GM23338 (cell line): ENCODE measurements around the gene PARP12. TPM values are rescaled to one million over a fixed set of nuclear protein-coding genes. Genes with fewer than 3 reads are reported as not detected.

Source experiments
- ATAC-seq: fragments of 200-7000 bp; cut with Tn5 transposase; 3 replicates; pipeline ENCODE4 v1.9.1; 2020
- DNase-seq: peaks from one replicate; pipeline ENCODE4 v3.0.0-alpha.2; 2015; ENCODE audit warnings: low spot score
- H2AFZ ChIP-seq: fragments of 200-600 bp; sonication (generic); 2 replicates; pipeline ENCODE4 v1.8.0; 2016; ENCODE audit warnings: antibody characterized with exemption, mild to moderate bottlenecking, moderate library complexity
- H3F3A ChIP-seq: fragments of 200-600 bp; sonication (generic); replicated peaks from 2 replicates; pipeline ENCODE4 v1.8.0; 2017; ENCODE audit warnings: antibody characterized with exemption, mixed run types, low read depth
- H3K27ac ChIP-seq: fragments of 200-600 bp; sonication (generic); 2 replicates; pipeline ENCODE4 v1.6.1; 2016; ENCODE audit warnings: low read depth
- H3K27me3 ChIP-seq: fragments of 200-600 bp; sonication (generic); 2 replicates; pipeline ENCODE4 v1.8.0; 2016; ENCODE audit warnings: mild to moderate bottlenecking, mixed run types, moderate library complexity; ENCODE audit not compliant: insufficient read depth
- H3K36me3 ChIP-seq: fragments of 200-600 bp; sonication (generic); 2 replicates; pipeline ENCODE4 v1.8.0; 2016; ENCODE audit warnings: mild to moderate bottlenecking; ENCODE audit not compliant: insufficient read depth
- H3K4me1 ChIP-seq: fragments of 200-600 bp; sonication (generic); 2 replicates; pipeline ENCODE4 v1.8.0; 2016; ENCODE audit warnings: mild to moderate bottlenecking, moderate library complexity; ENCODE audit not compliant: insufficient read depth
- H3K4me2 ChIP-seq: fragments of 200-600 bp; sonication (generic); 2 replicates; pipeline ENCODE4 v1.7.1; 2017; ENCODE audit warnings: mixed run types
- H3K4me3 ChIP-seq: fragments of 200-600 bp; sonication (generic); 2 replicates; pipeline ENCODE4 v1.6.1; 2016; ENCODE audit warnings: mixed run types
- H3K79me2 ChIP-seq: fragments of 200-600 bp; sonication (generic); replicated peaks from 2 replicates; pipeline ENCODE4 v1.8.0; 2017; ENCODE audit warnings: mild to moderate bottlenecking; ENCODE audit not compliant: insufficient read depth
- H3K9me2 ChIP-seq: fragments of 200-600 bp; sonication (generic); 2 replicates; pipeline ENCODE4 v1.8.0; 2017; ENCODE audit not compliant: insufficient read depth
- H4K20me1 ChIP-seq: fragments of 200-600 bp; sonication (generic); replicated peaks from 2 replicates; pipeline ENCODE4 v1.8.0; 2017; ENCODE audit warnings: mild to moderate bottlenecking; ENCODE audit not compliant: insufficient read depth
- H3K27ac Mint-ChIP-seq: 2 replicates; pipeline ENCODE4 v1.8.0; 2020; ENCODE audit warnings: inconsistent platforms, mild to moderate bottlenecking, moderate library complexity, mixed read lengths
- H3K27me3 Mint-ChIP-seq: 3 replicates; pipeline ENCODE4 v1.8.0; 2022; ENCODE audit warnings: low read depth, mild to moderate bottlenecking, moderate library complexity, mixed read lengths, inconsistent platforms; ENCODE audit not compliant: insufficient read depth, poor library complexity
- H3K36me3 Mint-ChIP-seq: 3 replicates; pipeline ENCODE4 v1.8.0; 2021; ENCODE audit warnings: low read depth, mild to moderate bottlenecking, inconsistent platforms, moderate library complexity, mixed read lengths
- H3K4me1 Mint-ChIP-seq: 3 replicates; pipeline ENCODE4 v1.8.0; 2020; ENCODE audit warnings: mild to moderate bottlenecking, inconsistent platforms, mixed read lengths
- H3K4me3 Mint-ChIP-seq: 3 replicates; pipeline ENCODE4 v1.8.0; 2021; ENCODE audit warnings: moderate library complexity, mild to moderate bottlenecking, inconsistent platforms, mixed read lengths
- H3K9me3 Mint-ChIP-seq: 3 replicates; pipeline ENCODE4 v1.8.0; 2020; ENCODE audit warnings: moderate library complexity, mild to moderate bottlenecking, inconsistent platforms, mixed read lengths
- CREB1 ChIP-seq: fragments of 250-450 bp; sonication (Bioruptor Pico); IDR thresholded peaks from 2 replicates; pipeline ENCODE4 v1.5.0; 2020; ENCODE audit warnings: low read depth, mild to moderate bottlenecking, moderate library complexity
- EZH2 ChIP-seq: fragments of 200-600 bp; sonication (generic); IDR thresholded peaks from one replicate; pipeline ENCODE4 v1.8.0; 2017; ENCODE audit warnings: antibody characterized with exemption, mild to moderate bottlenecking, low read depth; ENCODE audit not compliant: unreplicated experiment
- EZH2phosphoT487 ChIP-seq: fragments of 200-600 bp; sonication (generic); IDR thresholded peaks from one replicate; pipeline ENCODE4 v1.8.1; 2018; ENCODE audit warnings: antibody characterized with exemption; ENCODE audit not compliant: unreplicated experiment
- JUNB ChIP-seq: IDR thresholded peaks from one replicate; pipeline ENCODE4 v1.6.1; 2016; ENCODE audit warnings: antibody characterized with exemption; ENCODE audit not compliant: unreplicated experiment
- NANOG ChIP-seq: IDR thresholded peaks from 2 replicates; pipeline ENCODE4 v1.6.1; 2016; ENCODE audit warnings: antibody characterized with exemption, borderline replicate concordance
- POLR2AphosphoS5 ChIP-seq: IDR thresholded peaks from 2 replicates; pipeline ENCODE4 v1.6.1; 2016; ENCODE audit warnings: antibody characterized with exemption, low read depth
- STAT1 ChIP-seq: IDR thresholded peaks from one replicate; pipeline ENCODE4 v1.6.1; 2016; ENCODE audit warnings: antibody characterized with exemption; ENCODE audit not compliant: unreplicated experiment
- ZNF114 ChIP-seq: fragments of 250-450 bp; sonication (Bioruptor Pico); IDR thresholded peaks from 2 replicates; pipeline ENCODE4 v1.5.0; 2020; ENCODE audit warnings: mild to moderate bottlenecking, moderate library complexity
- ZNF331 ChIP-seq: fragments of 250-450 bp; sonication (Bioruptor Pico); IDR thresholded peaks from 2 replicates; pipeline ENCODE4 v1.5.0; 2020; ENCODE audit warnings: low read depth, mild to moderate bottlenecking, moderate library complexity
- polyA plus RNA-seq: library from polyadenylated mRNA; unstranded; fragments of >200 nt; fragmentation: Nextera tagmentation; extraction: Ambion mirVana; gene quantifications from 2 replicates; pipeline ENCODE4 v1.2.1, GENCODE V29; 2016
- total RNA-seq: library from RNA; depleted of rRNA; stranded (reverse); fragments of >200 nt; shearing (Covaris generic); gene quantifications from 2 replicates; pipeline ENCODE4 v1.2.3, GENCODE V29; 2014
- TF ChIP-seq, protein P1 (sequence below): fragments of 250-450 bp; sonication (Bioruptor Pico); IDR thresholded peaks from 2 replicates; pipeline ENCODE4 v1.5.0; 2020; ENCODE audit warnings: mild to moderate bottlenecking, moderate library complexity
- TF ChIP-seq, protein P2 (sequence below), 2 experiments: fragments of 200-600 bp in 1 of 2; sonication (generic) in 1 of 2; conservative IDR thresholded peaks; 2 replicates each; pipeline versions ENCODE4 v1.5.1 to v1.6.1; 2016 to 2017; ENCODE audit warnings: antibody characterized with exemption in 2 of 2, low read depth in 2 of 2, mild to moderate bottlenecking in 2 of 2, moderate library complexity in 1 of 2
- TF ChIP-seq, protein P3 (sequence below): IDR thresholded peaks from one replicate; pipeline ENCODE4 v1.6.1; 2018; ENCODE audit warnings: antibody characterized with exemption; ENCODE audit not compliant: unreplicated experiment
- TF ChIP-seq, protein P4 (sequence below): IDR thresholded peaks from 2 replicates; pipeline ENCODE4 v1.6.1; 2016; ENCODE audit warnings: antibody characterized with exemption

The PARP12 gene
- total and polyA plus RNA-seq, 2 experiments from 2014 or later, result 2.7 to 10.3 TPM

DNA sequence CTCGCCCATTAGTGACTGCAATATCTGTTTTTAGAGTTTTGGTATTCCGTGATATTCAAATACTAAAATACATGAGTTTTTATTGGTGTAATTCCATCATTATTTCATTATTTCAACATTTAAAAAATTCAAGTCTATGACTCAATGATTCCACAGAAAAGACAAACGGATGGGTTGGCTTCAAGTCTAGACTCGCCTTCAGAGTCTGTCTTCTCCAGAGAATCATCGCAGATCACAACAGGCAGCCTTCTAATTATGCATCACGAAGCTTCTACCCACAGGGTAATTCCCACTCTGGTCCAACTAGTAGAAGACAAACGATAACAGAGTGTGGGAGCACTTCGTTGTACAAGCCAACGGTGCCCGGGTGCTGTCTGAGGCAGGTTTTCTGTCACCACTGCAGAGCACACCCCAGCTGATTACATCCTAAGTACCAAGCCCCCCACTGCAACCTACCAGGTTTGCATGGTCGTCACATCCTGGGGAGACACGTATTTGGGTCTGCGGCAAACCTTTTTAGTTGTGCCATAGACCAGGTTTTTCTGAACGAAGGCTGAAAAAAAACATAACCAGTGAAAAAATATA is 28.9 kb downstream of the PARP12 start:
- Histone ChIP-seq H3K4me3 (no peak overlapping the region), H3K9me2 (no peaks in the 10 kb centered on the region), H2AFZ (no peak overlapping the region), H3K27me3 (no peaks in the 10 kb centered on the region), H4K20me1 (no peaks in the 10 kb centered on the region), H3K27ac (no peak overlapping the region), H3K79me2 (no peaks in the 10 kb centered on the region), H3F3A (no peaks in the 10 kb centered on the region), H3K4me1 (no peaks in the 10 kb centered on the region), H3K4me2 (no peak overlapping the region), H3K36me3 (no peaks in the 10 kb centered on the region)
- Mint-ChIP-seq H3K9me3 (no peaks in the 10 kb centered on the region), H3K4me1 (no peaks in the 10 kb centered on the region), H3K27ac (no peak overlapping the region), H3K36me3 (peaks cover 5% of the 10 kb centered on the region; the same call in 1 of the 3 replicates), H3K4me3 (no peak overlapping the region), H3K27me3 (no peaks in the 10 kb centered on the region)
- TF ChIP-seq, protein P1, sequence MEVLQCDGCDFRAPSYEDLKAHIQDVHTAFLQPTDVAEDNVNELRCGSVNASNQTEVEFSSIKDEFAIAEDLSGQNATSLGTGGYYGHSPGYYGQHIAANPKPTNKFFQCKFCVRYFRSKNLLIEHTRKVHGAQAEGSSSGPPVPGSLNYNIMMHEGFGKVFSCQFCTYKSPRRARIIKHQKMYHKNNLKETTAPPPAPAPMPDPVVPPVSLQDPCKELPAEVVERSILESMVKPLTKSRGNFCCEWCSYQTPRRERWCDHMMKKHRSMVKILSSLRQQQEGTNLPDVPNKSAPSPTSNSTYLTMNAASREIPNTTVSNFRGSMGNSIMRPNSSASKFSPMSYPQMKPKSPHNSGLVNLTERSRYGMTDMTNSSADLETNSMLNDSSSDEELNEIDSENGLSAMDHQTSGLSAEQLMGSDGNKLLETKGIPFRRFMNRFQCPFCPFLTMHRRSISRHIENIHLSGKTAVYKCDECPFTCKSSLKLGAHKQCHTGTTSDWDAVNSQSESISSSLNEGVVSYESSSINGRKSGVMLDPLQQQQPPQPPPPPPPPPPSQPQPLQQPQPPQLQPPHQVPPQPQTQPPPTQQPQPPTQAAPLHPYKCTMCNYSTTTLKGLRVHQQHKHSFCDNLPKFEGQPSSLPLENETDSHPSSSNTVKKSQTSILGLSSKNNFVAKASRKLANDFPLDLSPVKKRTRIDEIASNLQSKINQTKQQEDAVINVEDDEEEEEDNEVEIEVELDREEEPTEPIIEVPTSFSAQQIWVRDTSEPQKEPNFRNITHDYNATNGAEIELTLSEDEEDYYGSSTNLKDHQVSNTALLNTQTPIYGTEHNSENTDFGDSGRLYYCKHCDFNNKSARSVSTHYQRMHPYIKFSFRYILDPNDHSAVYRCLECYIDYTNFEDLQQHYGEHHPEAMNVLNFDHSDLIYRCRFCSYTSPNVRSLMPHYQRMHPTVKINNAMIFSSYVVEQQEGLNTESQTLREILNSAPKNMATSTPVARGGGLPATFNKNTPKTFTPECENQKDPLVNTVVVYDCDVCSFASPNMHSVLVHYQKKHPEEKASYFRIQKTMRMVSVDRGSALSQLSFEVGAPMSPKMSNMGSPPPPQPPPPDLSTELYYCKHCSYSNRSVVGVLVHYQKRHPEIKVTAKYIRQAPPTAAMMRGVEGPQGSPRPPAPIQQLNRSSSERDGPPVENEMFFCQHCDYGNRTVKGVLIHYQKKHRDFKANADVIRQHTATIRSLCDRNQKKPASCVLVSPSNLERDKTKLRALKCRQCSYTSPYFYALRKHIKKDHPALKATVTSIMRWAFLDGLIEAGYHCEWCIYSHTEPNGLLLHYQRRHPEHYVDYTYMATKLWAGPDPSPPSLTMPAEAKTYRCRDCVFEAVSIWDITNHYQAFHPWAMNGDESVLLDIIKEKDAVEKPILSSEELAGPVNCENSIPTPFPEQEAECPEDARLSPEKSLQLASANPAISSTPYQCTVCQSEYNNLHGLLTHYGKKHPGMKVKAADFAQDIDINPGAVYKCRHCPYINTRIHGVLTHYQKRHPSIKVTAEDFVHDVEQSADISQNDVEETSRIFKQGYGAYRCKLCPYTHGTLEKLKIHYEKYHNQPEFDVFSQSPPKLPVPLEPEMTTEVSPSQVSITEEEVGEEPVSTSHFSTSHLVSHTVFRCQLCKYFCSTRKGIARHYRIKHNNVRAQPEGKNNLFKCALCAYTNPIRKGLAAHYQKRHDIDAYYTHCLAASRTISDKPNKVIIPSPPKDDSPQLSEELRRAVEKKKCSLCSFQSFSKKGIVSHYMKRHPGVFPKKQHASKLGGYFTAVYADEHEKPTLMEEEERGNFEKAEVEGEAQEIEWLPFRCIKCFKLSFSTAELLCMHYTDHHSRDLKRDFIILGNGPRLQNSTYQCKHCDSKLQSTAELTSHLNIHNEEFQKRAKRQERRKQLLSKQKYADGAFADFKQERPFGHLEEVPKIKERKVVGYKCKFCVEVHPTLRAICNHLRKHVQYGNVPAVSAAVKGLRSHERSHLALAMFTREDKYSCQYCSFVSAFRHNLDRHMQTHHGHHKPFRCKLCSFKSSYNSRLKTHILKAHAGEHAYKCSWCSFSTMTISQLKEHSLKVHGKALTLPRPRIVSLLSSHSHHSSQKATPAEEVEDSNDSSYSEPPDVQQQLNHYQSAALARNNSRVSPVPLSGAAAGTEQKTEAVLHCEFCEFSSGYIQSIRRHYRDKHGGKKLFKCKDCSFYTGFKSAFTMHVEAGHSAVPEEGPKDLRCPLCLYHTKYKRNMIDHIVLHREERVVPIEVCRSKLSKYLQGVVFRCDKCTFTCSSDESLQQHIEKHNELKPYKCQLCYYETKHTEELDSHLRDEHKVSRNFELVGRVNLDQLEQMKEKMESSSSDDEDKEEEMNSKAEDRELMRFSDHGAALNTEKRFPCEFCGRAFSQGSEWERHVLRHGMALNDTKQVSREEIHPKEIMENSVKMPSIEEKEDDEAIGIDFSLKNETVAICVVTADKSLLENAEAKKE (CRISPR knock-in tag), result no peak
- TF ChIP-seq, protein P2, sequence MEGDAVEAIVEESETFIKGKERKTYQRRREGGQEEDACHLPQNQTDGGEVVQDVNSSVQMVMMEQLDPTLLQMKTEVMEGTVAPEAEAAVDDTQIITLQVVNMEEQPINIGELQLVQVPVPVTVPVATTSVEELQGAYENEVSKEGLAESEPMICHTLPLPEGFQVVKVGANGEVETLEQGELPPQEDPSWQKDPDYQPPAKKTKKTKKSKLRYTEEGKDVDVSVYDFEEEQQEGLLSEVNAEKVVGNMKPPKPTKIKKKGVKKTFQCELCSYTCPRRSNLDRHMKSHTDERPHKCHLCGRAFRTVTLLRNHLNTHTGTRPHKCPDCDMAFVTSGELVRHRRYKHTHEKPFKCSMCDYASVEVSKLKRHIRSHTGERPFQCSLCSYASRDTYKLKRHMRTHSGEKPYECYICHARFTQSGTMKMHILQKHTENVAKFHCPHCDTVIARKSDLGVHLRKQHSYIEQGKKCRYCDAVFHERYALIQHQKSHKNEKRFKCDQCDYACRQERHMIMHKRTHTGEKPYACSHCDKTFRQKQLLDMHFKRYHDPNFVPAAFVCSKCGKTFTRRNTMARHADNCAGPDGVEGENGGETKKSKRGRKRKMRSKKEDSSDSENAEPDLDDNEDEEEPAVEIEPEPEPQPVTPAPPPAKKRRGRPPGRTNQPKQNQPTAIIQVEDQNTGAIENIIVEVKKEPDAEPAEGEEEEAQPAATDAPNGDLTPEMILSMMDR (conservative IDR thresholded peaks at IDR 0.05; ENCODE audit: low read depth in 2 of 2), result no peak
- TF ChIP-seq EZH2phosphoT487, result no peak
- no peak for TF ChIP-seq POLR2AphosphoS5
- no peak for TF ChIP-seq JUNB
- no peak for TF ChIP-seq ZNF331
- no peak for TF ChIP-seq STAT1
- no peak for TF ChIP-seq CREB1
- TF ChIP-seq EZH2, result no peak
- TF ChIP-seq NANOG, result no peak
- TF ChIP-seq, protein P3, sequence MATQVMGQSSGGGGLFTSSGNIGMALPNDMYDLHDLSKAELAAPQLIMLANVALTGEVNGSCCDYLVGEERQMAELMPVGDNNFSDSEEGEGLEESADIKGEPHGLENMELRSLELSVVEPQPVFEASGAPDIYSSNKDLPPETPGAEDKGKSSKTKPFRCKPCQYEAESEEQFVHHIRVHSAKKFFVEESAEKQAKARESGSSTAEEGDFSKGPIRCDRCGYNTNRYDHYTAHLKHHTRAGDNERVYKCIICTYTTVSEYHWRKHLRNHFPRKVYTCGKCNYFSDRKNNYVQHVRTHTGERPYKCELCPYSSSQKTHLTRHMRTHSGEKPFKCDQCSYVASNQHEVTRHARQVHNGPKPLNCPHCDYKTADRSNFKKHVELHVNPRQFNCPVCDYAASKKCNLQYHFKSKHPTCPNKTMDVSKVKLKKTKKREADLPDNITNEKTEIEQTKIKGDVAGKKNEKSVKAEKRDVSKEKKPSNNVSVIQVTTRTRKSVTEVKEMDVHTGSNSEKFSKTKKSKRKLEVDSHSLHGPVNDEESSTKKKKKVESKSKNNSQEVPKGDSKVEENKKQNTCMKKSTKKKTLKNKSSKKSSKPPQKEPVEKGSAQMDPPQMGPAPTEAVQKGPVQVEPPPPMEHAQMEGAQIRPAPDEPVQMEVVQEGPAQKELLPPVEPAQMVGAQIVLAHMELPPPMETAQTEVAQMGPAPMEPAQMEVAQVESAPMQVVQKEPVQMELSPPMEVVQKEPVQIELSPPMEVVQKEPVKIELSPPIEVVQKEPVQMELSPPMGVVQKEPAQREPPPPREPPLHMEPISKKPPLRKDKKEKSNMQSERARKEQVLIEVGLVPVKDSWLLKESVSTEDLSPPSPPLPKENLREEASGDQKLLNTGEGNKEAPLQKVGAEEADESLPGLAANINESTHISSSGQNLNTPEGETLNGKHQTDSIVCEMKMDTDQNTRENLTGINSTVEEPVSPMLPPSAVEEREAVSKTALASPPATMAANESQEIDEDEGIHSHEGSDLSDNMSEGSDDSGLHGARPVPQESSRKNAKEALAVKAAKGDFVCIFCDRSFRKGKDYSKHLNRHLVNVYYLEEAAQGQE, result no peak
- no peak for TF ChIP-seq ZNF114 (CRISPR knock-in tag)
- TF ChIP-seq, protein P4, sequence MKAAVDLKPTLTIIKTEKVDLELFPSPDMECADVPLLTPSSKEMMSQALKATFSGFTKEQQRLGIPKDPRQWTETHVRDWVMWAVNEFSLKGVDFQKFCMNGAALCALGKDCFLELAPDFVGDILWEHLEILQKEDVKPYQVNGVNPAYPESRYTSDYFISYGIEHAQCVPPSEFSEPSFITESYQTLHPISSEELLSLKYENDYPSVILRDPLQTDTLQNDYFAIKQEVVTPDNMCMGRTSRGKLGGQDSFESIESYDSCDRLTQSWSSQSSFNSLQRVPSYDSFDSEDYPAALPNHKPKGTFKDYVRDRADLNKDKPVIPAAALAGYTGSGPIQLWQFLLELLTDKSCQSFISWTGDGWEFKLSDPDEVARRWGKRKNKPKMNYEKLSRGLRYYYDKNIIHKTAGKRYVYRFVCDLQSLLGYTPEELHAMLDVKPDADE, result no peak
- DNase-seq (no peak), ATAC-seq (no peak)
